Measurements from ENCODE around the gene MED1. TPM values are rescaled to one million over a fixed set of nuclear protein-coding genes. Genes with fewer than 3 reads are reported as not detected.
"Not testable (repeated sequence)": the region's sequence is repeated elsewhere in the genome, so short reads cannot be mapped to it uniquely, and the experiment has no call there.

Gene MED1
- polyA plus RNA-seq, 1 of the 3 experiments (the other 2 are of a cell fraction): 12.3 TPM

GRCh38 chr17:39483506-39483905 lies 32.4 kb upstream of the MED1 start:
- DNase-seq: no peak
- Histone ChIP-seq H4K20me1 (ENCODE audit: insufficient read depth) (peaks cover 15% of the 10 kb centered on the region; the same call in 1 of the 2 replicates), H3K36me3 (replicated peaks in 1 of 2; ENCODE audit: control insufficient read depth in 1 of 2, insufficient read depth in 2 of 2, low read length in 1 of 2) (peaks cover 0 to 26% of the 10 kb centered on the region in 2 experiments), H3K4me3 (ENCODE audit: low read depth in 2 of 2, low read length in 1 of 2) (no peak overlapping the region), H3K4me2 (no peak overlapping the region), H3F3A (replicated peaks; ENCODE audit: insufficient read depth) (peaks cover 22% of the 10 kb centered on the region), H2AFZ (ENCODE audit: low read depth) (no peak overlapping the region), H3K27me3 (ENCODE audit: insufficient read depth) (no peaks in the 10 kb centered on the region), H3K9me3 (no peaks in the 10 kb centered on the region), H3K79me2 (ENCODE audit: insufficient read depth) (peaks cover 96% of the 10 kb centered on the region), H3K27ac (ENCODE audit: low read depth in 2 of 2, low read length in 1 of 2) (no peak overlapping the region), H3K4me1 (ENCODE audit: control insufficient read depth in 1 of 2, insufficient read depth in 2 of 2, low read depth in 1 of 2, low read length in 1 of 2) (peaks cover 0 to 4% of the 10 kb centered on the region in 2 experiments; a peak in 1 of 4 replicates), H3K9ac (no peak overlapping the region), H3K9me2 (no peaks in the 10 kb centered on the region)
- ChIA-PET CTCF (no interaction called here), POLR2A (no interaction called here)
- WGBS (ENCODE audit: low lambda C conversion rate): 96% methylated on average over 6 of the region's 6 CpGs
- TF ChIP-seq MEF2A (IDR thresholded peaks at IDR 0.05; ENCODE audit: borderline replicate concordance, low read depth) (no peak), CTCF (IDR thresholded peaks at IDR 0.05) (no peak), SIN3A (IDR thresholded peaks at IDR 0.05; ENCODE audit: borderline replicate concordance, low read depth, low read length) (no peak), SMC3 (IDR thresholded peaks at IDR 0.05; ENCODE audit: low read depth, low read length) (no peak), IRF3 (IDR thresholded peaks at IDR 0.05; ENCODE audit: low read depth, low read length) (no peak), TCF12 (IDR thresholded peaks at IDR 0.05) (no peak), FOXM1 (IDR thresholded peaks at IDR 0.05; ENCODE audit: low read depth) (no peak), CHD2 (IDR thresholded peaks at IDR 0.05; ENCODE audit: low read length, partially characterized antibody) (no peak), YY1 (IDR thresholded peaks at IDR 0.05; ENCODE audit: low read depth) (no peak), USF2 (IDR thresholded peaks at IDR 0.05; ENCODE audit: borderline replicate concordance, low read depth, low read length) (no peak), USF1 (IDR thresholded peaks at IDR 0.05; ENCODE audit: borderline replicate concordance, low read depth) (no peak), GABPA (IDR thresholded peaks at IDR 0.05; ENCODE audit: low read depth) (no peak), GATA2 (CRISPR knock-in tag; IDR thresholded peaks at IDR 0.05) (no peak), FOXJ3 (CRISPR knock-in tag; IDR thresholded peaks at IDR 0.05) (no peak), NRF1 (IDR thresholded peaks at IDR 0.05; ENCODE audit: low read depth, low read length) (no peak), RFX5 (IDR thresholded peaks at IDR 0.05; ENCODE audit: low read length) (no peak), MAX (IDR thresholded peaks at IDR 0.05; ENCODE audit: low read depth) (no peak), POLR2AphosphoS5 (IDR thresholded peaks at IDR 0.05; ENCODE audit: low read depth, low read length) (no peak), ELF1 (IDR thresholded peaks at IDR 0.05) (no peak), TAF1 (IDR thresholded peaks at IDR 0.05; ENCODE audit: borderline replicate concordance, low read depth, low read length) (no peak)

GRCh38 chr17:39479631-39480030 lies 28.6 kb upstream of the MED1 start:
- CTCF ChIA-PET; H3K9ac ChIP-seq; H2AFZ ChIP-seq (ENCODE audit: low read depth); H3K9me2 ChIP-seq; H3K4me1 ChIP-seq (ENCODE audit: control insufficient read depth in 1 of 2, insufficient read depth in 2 of 2, low read depth in 1 of 2, low read length in 1 of 2); H4K20me1 ChIP-seq (ENCODE audit: insufficient read depth); H3K9me3 ChIP-seq; H3K4me2 ChIP-seq; H3K27me3 ChIP-seq (ENCODE audit: insufficient read depth); DNase-seq; H3K4me3 ChIP-seq (ENCODE audit: low read depth in 2 of 2, low read length in 1 of 2); H3K27ac ChIP-seq (ENCODE audit: low read depth in 2 of 2, low read length in 1 of 2): not testable (repeated sequence)
- 94% methylated on average over 8 of the region's 8 CpGs for WGBS (ENCODE audit: low lambda C conversion rate)
- Histone ChIP-seq H3K36me3 (replicated peaks in 1 of 2; ENCODE audit: control insufficient read depth in 1 of 2, insufficient read depth in 2 of 2, low read length in 1 of 2) (peaks cover 3 to 50% of the 10 kb centered on the region in 2 experiments), H3F3A (replicated peaks; ENCODE audit: insufficient read depth) (peaks cover 12% of the 10 kb centered on the region), H3K79me2 (ENCODE audit: insufficient read depth) (peaks cover 90% of the 10 kb centered on the region)
- POLR2A ChIA-PET: interaction anchor here (1.4 kb wide), 1 partner anchor 79 kb away, joined by 4 read pairs; the partner anchor contains the start of gene FBXL20

Measured in SK-N-SH (cell line).